ENCODE data around the gene STK4.

DNA sequence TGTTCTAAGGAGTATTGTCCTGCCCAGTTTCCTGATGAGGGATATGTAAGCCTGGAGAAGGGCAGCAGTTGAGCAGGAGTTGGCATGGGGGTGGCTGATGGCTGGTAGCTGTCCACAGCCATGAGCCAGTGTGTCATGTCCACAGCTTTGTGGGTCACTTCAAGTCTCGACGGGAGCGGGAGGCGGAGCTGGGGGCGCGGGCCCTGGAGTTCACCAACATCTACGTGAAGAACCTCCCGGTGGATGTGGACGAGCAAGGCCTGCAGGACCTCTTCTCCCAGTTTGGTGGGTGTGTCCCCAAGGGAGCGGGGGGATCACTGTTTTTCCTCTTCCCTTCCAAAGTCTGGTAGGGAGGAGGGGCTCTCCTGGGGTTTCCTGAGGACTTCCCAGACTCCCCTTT is 47.6 kb upstream of the STK4 start:
- no peak for TF ChIP-seq POLR2A (IDR thresholded peaks at IDR 0.05)
- TF ChIP-seq, protein P1, sequence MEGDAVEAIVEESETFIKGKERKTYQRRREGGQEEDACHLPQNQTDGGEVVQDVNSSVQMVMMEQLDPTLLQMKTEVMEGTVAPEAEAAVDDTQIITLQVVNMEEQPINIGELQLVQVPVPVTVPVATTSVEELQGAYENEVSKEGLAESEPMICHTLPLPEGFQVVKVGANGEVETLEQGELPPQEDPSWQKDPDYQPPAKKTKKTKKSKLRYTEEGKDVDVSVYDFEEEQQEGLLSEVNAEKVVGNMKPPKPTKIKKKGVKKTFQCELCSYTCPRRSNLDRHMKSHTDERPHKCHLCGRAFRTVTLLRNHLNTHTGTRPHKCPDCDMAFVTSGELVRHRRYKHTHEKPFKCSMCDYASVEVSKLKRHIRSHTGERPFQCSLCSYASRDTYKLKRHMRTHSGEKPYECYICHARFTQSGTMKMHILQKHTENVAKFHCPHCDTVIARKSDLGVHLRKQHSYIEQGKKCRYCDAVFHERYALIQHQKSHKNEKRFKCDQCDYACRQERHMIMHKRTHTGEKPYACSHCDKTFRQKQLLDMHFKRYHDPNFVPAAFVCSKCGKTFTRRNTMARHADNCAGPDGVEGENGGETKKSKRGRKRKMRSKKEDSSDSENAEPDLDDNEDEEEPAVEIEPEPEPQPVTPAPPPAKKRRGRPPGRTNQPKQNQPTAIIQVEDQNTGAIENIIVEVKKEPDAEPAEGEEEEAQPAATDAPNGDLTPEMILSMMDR (IDR thresholded peaks at IDR 0.05) = no peak

Data from ovary (tissue), 3 donors.